ENCODE data around the gene ACAD11.
"Not testable (repeated sequence)": the region's sequence is repeated elsewhere in the genome, so short reads cannot be mapped to it uniquely, and the experiment has no call there.

The ACAD11 gene

DNA sequence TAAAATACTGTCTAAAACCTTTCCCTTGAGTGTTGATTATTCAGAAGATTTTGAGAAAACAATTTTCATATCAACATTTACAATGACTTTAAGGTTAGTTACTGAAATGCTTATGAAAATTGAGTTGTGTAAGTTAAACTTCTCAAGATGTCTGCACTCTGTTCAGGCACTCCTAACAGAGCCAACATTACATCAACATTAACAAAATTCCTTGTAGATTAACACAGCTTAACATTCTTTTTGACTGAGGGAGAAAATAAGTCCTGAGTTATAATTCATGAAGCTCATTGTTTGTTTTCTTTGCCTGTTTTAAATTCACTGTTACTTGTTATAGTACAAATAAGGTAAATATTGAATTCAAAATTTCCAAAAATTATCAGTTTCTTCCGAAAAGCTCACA lies 53.5 kb downstream of the ACAD11 start:
- Mint-ChIP-seq H3K4me1 (no peaks in the 10 kb centered on the region), H3K36me3 (ENCODE audit: low read depth) (peaks cover 59% of the 10 kb centered on the region), H3K27me3 (ENCODE audit: low read depth, poor library complexity) (peaks cover 3% of the 10 kb centered on the region), H3K27ac (no peak overlapping the region), H3K4me3 (no peak overlapping the region), H3K9me3 (peaks cover 34% of the 10 kb centered on the region)
- DNase-seq: no peak
- TF ChIP-seq, protein P1, sequence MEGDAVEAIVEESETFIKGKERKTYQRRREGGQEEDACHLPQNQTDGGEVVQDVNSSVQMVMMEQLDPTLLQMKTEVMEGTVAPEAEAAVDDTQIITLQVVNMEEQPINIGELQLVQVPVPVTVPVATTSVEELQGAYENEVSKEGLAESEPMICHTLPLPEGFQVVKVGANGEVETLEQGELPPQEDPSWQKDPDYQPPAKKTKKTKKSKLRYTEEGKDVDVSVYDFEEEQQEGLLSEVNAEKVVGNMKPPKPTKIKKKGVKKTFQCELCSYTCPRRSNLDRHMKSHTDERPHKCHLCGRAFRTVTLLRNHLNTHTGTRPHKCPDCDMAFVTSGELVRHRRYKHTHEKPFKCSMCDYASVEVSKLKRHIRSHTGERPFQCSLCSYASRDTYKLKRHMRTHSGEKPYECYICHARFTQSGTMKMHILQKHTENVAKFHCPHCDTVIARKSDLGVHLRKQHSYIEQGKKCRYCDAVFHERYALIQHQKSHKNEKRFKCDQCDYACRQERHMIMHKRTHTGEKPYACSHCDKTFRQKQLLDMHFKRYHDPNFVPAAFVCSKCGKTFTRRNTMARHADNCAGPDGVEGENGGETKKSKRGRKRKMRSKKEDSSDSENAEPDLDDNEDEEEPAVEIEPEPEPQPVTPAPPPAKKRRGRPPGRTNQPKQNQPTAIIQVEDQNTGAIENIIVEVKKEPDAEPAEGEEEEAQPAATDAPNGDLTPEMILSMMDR (IDR thresholded peaks at IDR 0.05): no peak

DNA sequence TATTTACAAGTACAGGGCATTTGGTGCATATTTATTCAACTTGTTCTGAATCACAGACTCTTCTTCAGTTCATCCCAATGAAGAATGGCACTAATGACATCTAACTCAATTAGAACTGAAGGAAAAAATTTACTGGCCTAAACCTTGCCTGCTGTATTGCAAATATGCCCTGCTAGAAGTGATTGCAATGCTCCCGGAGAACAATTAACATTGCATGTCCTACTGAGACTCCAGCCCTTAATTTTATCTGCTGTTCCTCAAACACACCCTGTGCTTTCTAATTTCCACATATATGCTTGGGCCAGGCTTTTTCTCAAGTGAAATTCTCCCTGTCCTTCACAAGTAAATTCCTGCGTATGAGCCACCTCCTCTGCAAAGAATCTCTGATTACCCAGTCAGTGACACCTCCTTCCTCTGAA lies 54.2 kb downstream of the ACAD11 start:
- TF ChIP-seq, protein P1 (IDR thresholded peaks at IDR 0.05): no peak
- Mint-ChIP-seq H3K27me3 (ENCODE audit: low read depth, poor library complexity) (peaks cover 3% of the 10 kb centered on the region), H3K9me3 (peaks cover 29% of the 10 kb centered on the region), H3K36me3 (ENCODE audit: low read depth) (peaks cover 53% of the 10 kb centered on the region), H3K27ac (no peak overlapping the region), H3K4me1 (no peaks in the 10 kb centered on the region), H3K4me3 (no peak overlapping the region)
- DNase-seq: no peak

DNA sequence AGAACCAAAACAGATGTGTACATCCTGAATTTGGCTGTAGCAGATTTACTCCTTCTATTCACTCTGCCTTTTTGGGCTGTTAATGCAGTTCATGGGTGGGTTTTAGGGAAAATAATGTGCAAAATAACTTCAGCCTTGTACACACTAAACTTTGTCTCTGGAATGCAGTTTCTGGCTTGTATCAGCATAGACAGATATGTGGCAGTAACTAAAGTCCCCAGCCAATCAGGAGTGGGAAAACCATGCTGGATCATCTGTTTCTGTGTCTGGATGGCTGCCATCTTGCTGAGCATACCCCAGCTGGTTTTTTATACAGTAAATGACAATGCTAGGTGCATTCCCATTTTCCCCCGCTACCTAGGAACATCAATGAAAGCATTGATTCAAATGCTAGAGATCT lies 59.0 kb downstream of the ACAD11 start:
- H3K36me3 Mint-ChIP-seq (ENCODE audit: low read depth): peaks cover 29% of the 10 kb centered on the region
- H3K4me1 Mint-ChIP-seq; H3K4me3 Mint-ChIP-seq; DNase-seq; H3K9me3 Mint-ChIP-seq; H3K27ac Mint-ChIP-seq; H3K27me3 Mint-ChIP-seq (ENCODE audit: low read depth, poor library complexity): not testable (repeated sequence)

DNA sequence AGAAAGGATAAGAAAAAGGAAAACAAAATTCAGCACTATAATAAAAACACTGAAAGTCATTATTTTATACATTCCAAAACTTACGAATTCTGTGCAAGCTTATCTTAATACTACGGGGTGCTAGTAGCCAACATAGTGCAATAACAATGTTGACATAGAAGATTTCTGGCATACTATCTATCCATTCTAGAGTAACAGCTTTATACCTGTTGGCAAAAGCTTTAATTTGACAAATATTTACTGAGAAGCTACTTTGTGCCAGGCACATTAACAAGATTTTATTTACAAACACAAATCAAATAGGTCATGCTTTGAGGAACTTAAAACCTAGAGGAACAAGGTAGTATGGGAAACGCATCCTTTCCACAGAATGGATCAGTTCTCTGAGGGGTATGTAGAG lies 61.4 kb downstream of the ACAD11 start:
- DNase-seq: no peak
- H3K4me3 Mint-ChIP-seq: no peak overlapping the region
- no peaks in the 10 kb centered on the region for H3K4me1 Mint-ChIP-seq
- no peaks in the 10 kb centered on the region for H3K27me3 Mint-ChIP-seq (ENCODE audit: low read depth, poor library complexity)
- peaks cover 32% of the 10 kb centered on the region for H3K36me3 Mint-ChIP-seq (ENCODE audit: low read depth)
- H3K9me3 Mint-ChIP-seq: no peaks in the 10 kb centered on the region
- H3K27ac Mint-ChIP-seq: no peak overlapping the region
- TF ChIP-seq, protein P1 (IDR thresholded peaks at IDR 0.05): no peak

DNA sequence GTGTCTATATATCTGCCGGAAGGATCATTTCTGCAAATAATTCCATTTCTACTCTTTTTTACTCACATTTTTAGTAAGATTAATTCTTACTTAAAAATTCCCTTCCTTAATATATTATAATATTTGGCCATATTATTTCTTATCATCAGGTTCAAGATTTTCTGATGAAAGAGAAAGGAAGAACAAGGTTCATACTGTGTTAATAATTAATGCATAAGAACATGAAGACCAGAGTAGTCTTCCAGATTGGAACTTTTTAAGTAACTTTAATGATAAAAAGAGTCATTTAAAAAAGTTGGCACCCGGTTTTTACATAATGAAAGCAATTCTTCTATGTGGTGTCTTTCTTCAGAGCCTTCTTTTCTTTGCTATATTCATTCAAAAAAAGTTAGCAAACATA lies 61.9 kb downstream of the ACAD11 start:
- Mint-ChIP-seq H3K27ac (no peak overlapping the region), H3K27me3 (ENCODE audit: low read depth, poor library complexity) (no peaks in the 10 kb centered on the region), H3K36me3 (ENCODE audit: low read depth) (peaks cover 29% of the 10 kb centered on the region), H3K9me3 (no peaks in the 10 kb centered on the region), H3K4me3 (no peak overlapping the region), H3K4me1 (no peaks in the 10 kb centered on the region)
- TF ChIP-seq, protein P1 (IDR thresholded peaks at IDR 0.05): no peak
- DNase-seq: no peak

DNA sequence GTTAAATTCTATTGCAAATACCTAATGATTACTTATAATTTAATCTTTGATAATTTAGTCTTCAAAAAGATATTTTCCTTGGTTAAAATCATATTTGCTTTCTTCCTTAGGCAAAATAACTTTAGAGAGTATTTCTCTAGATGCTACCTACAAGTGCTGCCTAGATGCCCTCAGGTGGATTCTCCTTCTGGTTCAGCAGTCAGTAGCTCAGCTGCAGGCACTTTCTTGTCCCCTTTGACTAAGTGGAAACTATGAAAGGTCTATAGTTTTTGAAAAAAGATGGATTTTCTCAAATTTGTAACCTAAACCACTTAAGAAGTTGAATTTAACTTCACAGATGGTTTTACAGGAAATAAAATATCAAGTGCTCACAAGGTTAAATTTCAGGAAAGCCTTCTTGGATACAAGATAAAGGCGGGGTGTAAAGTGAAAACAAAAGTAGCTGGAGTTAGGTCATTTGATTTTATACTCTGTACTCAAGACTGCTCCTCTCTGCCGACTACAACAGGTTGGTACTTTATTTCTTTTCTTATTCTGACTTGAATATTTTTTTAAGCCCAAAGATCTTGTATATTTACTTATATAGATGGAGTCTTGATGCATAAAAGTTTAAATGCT lies 62.7 kb downstream of the ACAD11 start, which contains the start of gene ACKR4:
TSS of gene ACKR4 (plus strand) at position 455 of the 618 bp plus-strand sequence. CDS start 3,128 bp downstream, outside the sequence.
- Mint-ChIP-seq H3K36me3 (ENCODE audit: low read depth) (peaks cover 29% of the 10 kb centered on the region), H3K4me1 (no peaks in the 10 kb centered on the region), H3K27me3 (ENCODE audit: low read depth, poor library complexity) (no peaks in the 10 kb centered on the region), H3K4me3 (no peak within 1 kb of the TSS), H3K9me3 (no peaks in the 10 kb centered on the region), H3K27ac (no peak within 1 kb of the TSS)
- TF ChIP-seq, protein P1 (IDR thresholded peaks at IDR 0.05): no peak
- no peak for DNase-seq

Measured in nephron progenitor cell (in vitro differentiated cells).